Coronary artery (tissue), 2 donors: ENCODE data around the gene NOC4L.

ENCODE experiments used
- DNase-seq: peaks from one replicate; pipeline ENCODE4 v3.0.0-alpha.2; 2017; ENCODE audit warnings: low spot score
- H3K27ac ChIP-seq, 2 donors: fragments of 200-600 bp; sonication (generic); one replicate each; pipeline ENCODE4 v1.5.1; 2016 to 2019
- H3K4me3 ChIP-seq: fragments of 200-600 bp; sonication (generic); 2 replicates; pipeline ENCODE4 v1.5.1; 2016; ENCODE audit warnings: mild to moderate bottlenecking, moderate library complexity
- TF ChIP-seq, protein P1 (sequence below): fragments of 200-600 bp; sonication (generic); IDR thresholded peaks from one replicate; pipeline ENCODE4 v1.5.1; 2019; ENCODE audit warnings: antibody characterized with exemption

NOC4L gene

DNA sequence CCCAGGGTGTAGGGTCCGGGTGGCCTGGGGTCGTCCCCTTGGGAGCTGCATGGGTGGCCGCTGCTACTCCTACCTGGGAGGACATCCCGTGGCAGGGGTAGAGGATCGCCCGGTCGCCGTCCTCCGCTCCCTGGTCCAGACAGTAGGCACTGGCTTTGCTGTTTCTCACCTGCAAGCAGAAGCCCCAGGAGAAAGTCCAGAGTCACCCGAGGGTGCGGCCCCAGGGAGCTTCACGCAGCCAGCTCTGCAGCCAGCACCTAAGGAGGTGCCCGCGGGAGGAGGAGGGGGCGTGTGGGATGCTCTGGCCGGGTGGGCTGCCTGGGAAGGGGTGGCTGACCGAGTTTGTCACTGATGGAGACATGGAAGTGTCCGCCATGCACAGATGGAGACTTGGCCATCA is 54.8 kb downstream of the NOC4L start:
- TF ChIP-seq, protein P1, sequence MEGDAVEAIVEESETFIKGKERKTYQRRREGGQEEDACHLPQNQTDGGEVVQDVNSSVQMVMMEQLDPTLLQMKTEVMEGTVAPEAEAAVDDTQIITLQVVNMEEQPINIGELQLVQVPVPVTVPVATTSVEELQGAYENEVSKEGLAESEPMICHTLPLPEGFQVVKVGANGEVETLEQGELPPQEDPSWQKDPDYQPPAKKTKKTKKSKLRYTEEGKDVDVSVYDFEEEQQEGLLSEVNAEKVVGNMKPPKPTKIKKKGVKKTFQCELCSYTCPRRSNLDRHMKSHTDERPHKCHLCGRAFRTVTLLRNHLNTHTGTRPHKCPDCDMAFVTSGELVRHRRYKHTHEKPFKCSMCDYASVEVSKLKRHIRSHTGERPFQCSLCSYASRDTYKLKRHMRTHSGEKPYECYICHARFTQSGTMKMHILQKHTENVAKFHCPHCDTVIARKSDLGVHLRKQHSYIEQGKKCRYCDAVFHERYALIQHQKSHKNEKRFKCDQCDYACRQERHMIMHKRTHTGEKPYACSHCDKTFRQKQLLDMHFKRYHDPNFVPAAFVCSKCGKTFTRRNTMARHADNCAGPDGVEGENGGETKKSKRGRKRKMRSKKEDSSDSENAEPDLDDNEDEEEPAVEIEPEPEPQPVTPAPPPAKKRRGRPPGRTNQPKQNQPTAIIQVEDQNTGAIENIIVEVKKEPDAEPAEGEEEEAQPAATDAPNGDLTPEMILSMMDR, result no peak
- Histone ChIP-seq H3K4me3 (no peak overlapping the region), H3K27ac (no peak overlapping the region)
- DNase-seq, result no peak

DNA sequence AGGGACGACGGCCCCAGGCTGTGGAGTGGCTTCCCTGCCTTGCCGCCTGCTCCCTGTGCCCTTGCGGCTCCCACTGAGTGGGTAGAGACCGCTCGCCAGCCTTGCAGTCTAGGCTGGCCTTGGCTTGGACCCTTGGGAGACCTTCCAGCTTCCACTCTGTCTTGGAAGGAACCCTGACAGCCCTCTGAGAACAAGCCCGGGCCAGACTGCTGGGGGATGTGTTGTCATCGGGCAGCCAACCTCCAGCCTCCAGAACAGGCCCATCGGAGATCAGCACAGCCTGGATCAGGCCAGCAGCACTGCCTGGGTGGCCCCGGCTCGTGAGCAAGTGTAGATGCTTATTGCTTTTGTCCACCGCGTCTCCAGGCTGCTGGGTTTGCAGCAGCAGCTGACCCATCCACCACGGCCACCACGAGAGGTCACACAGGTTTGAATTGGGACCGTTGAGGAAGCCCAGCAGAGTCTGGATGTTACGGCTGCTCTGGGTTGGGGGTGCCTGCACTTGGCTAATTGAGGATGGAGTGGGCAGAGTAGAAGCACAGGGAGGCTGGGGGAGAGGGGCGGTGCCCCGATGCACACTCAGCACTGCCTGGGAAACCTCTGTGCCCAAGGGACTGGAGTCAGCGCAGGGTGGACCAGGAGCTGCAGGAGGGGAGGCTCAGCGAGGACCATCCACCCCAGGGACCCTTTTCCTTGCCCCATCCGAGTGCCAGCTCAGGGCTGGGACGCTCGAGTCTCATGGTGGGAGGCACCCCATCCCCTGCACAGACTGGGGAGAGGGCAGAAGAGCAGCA is 55.5 kb downstream of the NOC4L start:
- no peak for DNase-seq
- H3K4me3 ChIP-seq, result no peak overlapping the region
- TF ChIP-seq, protein P1, result no peak

DNA sequence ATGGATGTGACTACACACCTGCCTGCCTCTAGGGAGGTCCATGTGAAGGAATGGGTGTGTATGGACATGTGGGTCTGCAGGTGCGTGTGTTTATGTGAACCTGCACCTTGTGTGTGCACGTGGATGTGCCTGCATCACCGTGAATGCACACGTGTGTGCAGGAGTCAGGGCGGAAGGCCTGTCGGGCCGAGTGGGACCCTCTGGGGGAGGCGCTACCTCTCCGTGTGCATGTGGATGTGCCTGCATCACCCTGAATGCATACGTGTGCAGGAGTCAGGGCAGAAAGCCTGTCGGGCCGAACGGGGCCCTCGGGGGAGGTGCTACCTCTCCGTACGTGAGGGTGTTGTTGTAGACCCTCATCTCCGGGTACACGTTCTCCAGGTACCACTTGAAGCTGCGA is 56.5 kb downstream of the NOC4L start:
- TF ChIP-seq, protein P1, result no peak
- no peak overlapping the region for H3K27ac ChIP-seq
- DNase-seq, result no peak

More for the DNA sequence above, 55.5 kb downstream of the NOC4L start:
- no peak overlapping the region for H3K27ac ChIP-seq

DNA sequence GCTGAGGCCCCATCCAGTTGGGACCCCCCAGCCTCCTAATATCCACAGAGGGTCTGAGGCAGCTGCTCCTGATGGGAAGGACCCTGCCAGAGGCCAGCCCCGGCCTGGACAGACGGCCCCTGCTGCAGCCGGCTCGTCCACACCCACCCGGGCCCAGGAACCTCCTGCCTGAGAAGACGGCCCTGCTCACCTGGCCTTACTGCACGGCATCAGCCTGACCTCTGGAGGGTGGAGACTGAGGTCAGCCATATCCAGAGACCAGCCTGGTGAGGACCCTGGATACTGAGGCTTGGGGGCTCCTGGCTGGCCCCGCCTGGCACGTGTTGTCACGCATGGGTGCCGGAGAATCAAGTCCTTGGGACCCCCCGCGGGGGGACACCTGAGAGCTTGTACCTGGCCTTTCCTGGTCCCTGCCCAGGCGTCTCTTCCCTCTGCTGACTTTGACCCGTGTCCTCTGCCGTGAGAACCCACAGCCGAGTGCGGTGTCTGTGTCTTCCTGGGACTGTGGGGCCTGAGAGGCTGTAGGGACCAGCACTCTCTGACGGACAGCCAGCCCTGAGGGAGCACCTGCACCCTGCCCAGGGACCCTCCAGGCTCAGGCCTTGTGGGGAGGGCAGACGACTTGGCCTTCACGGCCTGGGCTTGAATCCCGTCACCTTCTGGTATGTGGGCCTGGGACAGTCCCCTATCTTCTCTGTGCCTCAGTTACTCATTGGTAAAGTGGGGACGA is 57.3 kb downstream of the NOC4L start:
- no peak for DNase-seq
- TF ChIP-seq, protein P1, result no peak
- H3K4me3 ChIP-seq, result no peak overlapping the region

More for the DNA sequence above, 56.5 kb downstream of the NOC4L start:
- no peak overlapping the region for H3K4me3 ChIP-seq

More for the DNA sequence above, 57.3 kb downstream of the NOC4L start:
- no peak overlapping the region for H3K27ac ChIP-seq
